MM.1S (cell line): ENCODE measurements around the gene EFCAB6.

ENCODE experiments used
- DNase-seq: peaks from one replicate; pipeline ENCODE4 v3.0.0-alpha.2; 2015
- H2AFZ ChIP-seq: fragments of 300-600 bp; sonication (generic); 2 replicates; pipeline ENCODE4 v1.6.0; 2016; ENCODE audit warnings: antibody characterized with exemption, low read length
- H3F3A ChIP-seq: fragments of 300-600 bp; sonication (generic); 2 replicates; pipeline ENCODE4 v1.6.1; 2016; ENCODE audit warnings: mild to moderate bottlenecking, antibody characterized with exemption, low read length, moderate library complexity, mixed read lengths; ENCODE audit not compliant: insufficient read depth
- H3K27ac ChIP-seq: fragments of 300-600 bp; sonication (generic); 2 replicates; pipeline ENCODE4 v1.5.1; 2016; ENCODE audit warnings: mild to moderate bottlenecking, low read length
- H3K27me3 ChIP-seq: fragments of 300-600 bp; sonication (generic); replicated peaks from 2 replicates; pipeline ENCODE4 v1.6.0; 2016; ENCODE audit warnings: low read length; ENCODE audit not compliant: insufficient read depth
- H3K36me3 ChIP-seq: fragments of 300-600 bp; sonication (generic); replicated peaks from 2 replicates; pipeline ENCODE4 v1.6.1; 2016; ENCODE audit warnings: mild to moderate bottlenecking, low read length, mixed read lengths; ENCODE audit not compliant: insufficient read depth
- H3K4me1 ChIP-seq: fragments of 300-600 bp; sonication (generic); 2 replicates; pipeline ENCODE4 v1.6.1; 2016; ENCODE audit warnings: low read length, mixed read lengths
- H3K4me2 ChIP-seq: fragments of 300-600 bp; sonication (generic); 2 replicates; pipeline ENCODE4 v1.6.0; 2016; ENCODE audit warnings: low read depth, low read length
- H3K4me3 ChIP-seq: fragments of 300-600 bp; sonication (generic); 2 replicates; pipeline ENCODE4 v1.5.1; 2016; ENCODE audit warnings: low read length, mixed read lengths
- H3K79me2 ChIP-seq: fragments of 300-600 bp; sonication (generic); 2 replicates; pipeline ENCODE4 v1.6.1; 2016; ENCODE audit warnings: mixed run types, low read length, mixed read lengths
- H3K9ac ChIP-seq: fragments of 300-600 bp; sonication (generic); 2 replicates; pipeline ENCODE4 v1.6.1; 2016; ENCODE audit warnings: low read length, mixed read lengths
- H3K9me2 ChIP-seq: fragments of 300-600 bp; sonication (generic); replicated peaks from 2 replicates; pipeline ENCODE4 v1.6.1; 2016; ENCODE audit warnings: mild to moderate bottlenecking, low read length, mixed read lengths; ENCODE audit not compliant: insufficient read depth
- H3K9me3 ChIP-seq: fragments of 300-600 bp; sonication (generic); replicated peaks from 2 replicates; pipeline ENCODE4 v1.6.1; 2016; ENCODE audit warnings: mild to moderate bottlenecking, low read length, mixed read lengths; ENCODE audit not compliant: insufficient read depth
- H4K20me1 ChIP-seq: fragments of 300-600 bp; sonication (generic); 2 replicates; pipeline ENCODE4 v1.6.1; 2016; ENCODE audit warnings: mild to moderate bottlenecking, low read length, moderate library complexity, mixed read lengths; ENCODE audit not compliant: insufficient read depth
- CTCF ChIP-seq: fragments of 300-600 bp; sonication (generic); IDR thresholded peaks from 2 replicates; pipeline ENCODE4 v1.5.1; 2016; ENCODE audit warnings: antibody characterized with exemption, low read length, mixed read lengths
- EZH2 ChIP-seq: fragments of 300-600 bp; sonication (generic); optimal IDR thresholded peaks from 2 replicates; pipeline ENCODE3; 2017; ENCODE audit warnings: low read depth, mild to moderate bottlenecking, antibody characterized with exemption, low read length, mixed read lengths
- EZH2phosphoT487 ChIP-seq: fragments of 300-600 bp; sonication (generic); IDR thresholded peaks from 2 replicates; pipeline ENCODE4 v1.6.1; 2018; ENCODE audit warnings: antibody characterized with exemption, low read length

Gene EFCAB6

DNA sequence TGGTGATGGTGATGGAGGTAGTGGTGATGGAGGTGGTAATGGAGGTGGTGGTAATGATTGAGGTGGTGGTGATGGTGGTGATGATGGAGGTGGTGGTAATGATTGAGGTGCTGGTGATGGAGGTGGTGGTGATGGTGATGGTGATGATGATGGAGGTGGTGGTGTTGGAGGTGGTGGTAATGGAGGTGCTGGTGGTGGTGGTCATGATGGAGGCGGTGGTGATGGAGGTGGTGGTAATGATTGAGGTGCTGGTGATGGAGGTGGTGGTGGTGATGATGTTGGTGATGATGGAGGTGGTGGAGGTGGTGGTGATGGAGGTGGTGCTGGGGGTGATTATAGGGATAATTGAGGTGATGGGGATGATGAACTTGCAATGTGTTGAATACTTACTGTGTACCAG is 320.4 kb downstream of the EFCAB6 start:
- H4K20me1 ChIP-seq = no peaks in the 10 kb centered on the region
- H3K27me3 ChIP-seq = peaks cover 41% of the 10 kb centered on the region
- H3K27ac ChIP-seq = no peak overlapping the region
- no peak for DNase-seq
- H3K9me2 ChIP-seq = no peaks in the 10 kb centered on the region
- no peak overlapping the region for H3K4me3 ChIP-seq
- no peak overlapping the region for H2AFZ ChIP-seq
- H3K79me2 ChIP-seq = no peaks in the 10 kb centered on the region
- H3F3A ChIP-seq = no peaks in the 10 kb centered on the region
- no peaks in the 10 kb centered on the region for H3K36me3 ChIP-seq
- TF ChIP-seq EZH2phosphoT487 (no peak), CTCF (no peak), EZH2 (no peak)
- no peaks in the 10 kb centered on the region for H3K9me3 ChIP-seq
- no peak overlapping the region for H3K4me2 ChIP-seq
- H3K9ac ChIP-seq = no peak overlapping the region
- no peaks in the 10 kb centered on the region for H3K4me1 ChIP-seq

DNA sequence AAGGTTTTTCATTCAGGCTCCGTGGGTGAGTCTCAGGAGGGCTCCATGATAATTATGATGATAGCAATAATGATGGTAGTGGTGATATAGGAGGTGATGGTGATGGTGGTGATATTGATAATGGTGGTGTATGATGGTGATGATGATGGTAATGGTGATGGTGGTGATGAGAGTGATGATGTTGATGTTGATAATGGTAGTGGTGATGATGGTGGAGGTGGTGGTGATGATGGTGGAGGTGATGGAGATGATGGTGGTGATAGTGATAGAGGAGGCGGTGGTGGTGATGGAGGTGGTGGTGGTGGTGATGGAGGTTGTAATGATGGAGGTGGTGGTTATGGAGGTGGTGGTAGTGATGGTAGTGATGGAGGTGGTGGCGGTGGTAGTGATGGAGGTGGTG is 320.9 kb downstream of the EFCAB6 start:
- H4K20me1 ChIP-seq = no peaks in the 10 kb centered on the region
- H2AFZ ChIP-seq = no peak overlapping the region
- H3K4me1 ChIP-seq = no peaks in the 10 kb centered on the region
- TF ChIP-seq EZH2phosphoT487 = no peak
- TF ChIP-seq EZH2 = no peak
- TF ChIP-seq CTCF = no peak
- H3K4me3 ChIP-seq = no peak overlapping the region
- H3K9me3 ChIP-seq = no peaks in the 10 kb centered on the region
- no peaks in the 10 kb centered on the region for H3K9me2 ChIP-seq
- no peak overlapping the region for H3K27ac ChIP-seq
- no peak overlapping the region for H3K9ac ChIP-seq
- no peak overlapping the region for H3K4me2 ChIP-seq
- no peaks in the 10 kb centered on the region for H3K79me2 ChIP-seq
- H3F3A ChIP-seq = no peaks in the 10 kb centered on the region
- H3K27me3 ChIP-seq = peaks cover 46% of the 10 kb centered on the region
- no peaks in the 10 kb centered on the region for H3K36me3 ChIP-seq
- DNase-seq = no peak

GRCh38 chr22:43490311-43490710 is 321.8 kb downstream of the EFCAB6 start:
- Histone ChIP-seq H3K9me2 (no peaks in the 10 kb centered on the region), H3K27me3 (peaks cover 54% of the 10 kb centered on the region), H3K4me2 (no peak overlapping the region), H3K36me3 (no peaks in the 10 kb centered on the region), H4K20me1 (no peaks in the 10 kb centered on the region), H3K4me3 (no peak overlapping the region), H3K27ac (no peak overlapping the region), H3K4me1 (no peaks in the 10 kb centered on the region), H3K9ac (no peak overlapping the region), H3K9me3 (no peaks in the 10 kb centered on the region), H3K79me2 (no peaks in the 10 kb centered on the region), H3F3A (no peaks in the 10 kb centered on the region), H2AFZ (no peak overlapping the region)
- DNase-seq = no peak
- TF ChIP-seq EZH2 (no peak), EZH2phosphoT487 (no peak), CTCF (no peak)
